HG03439 (cell line): ENCODE results near the gene PTPA.

Source experiments
- ATAC-seq: cut with Tn5 transposase; IDR thresholded peaks from one replicate; pipeline ENCODE4 v1.9.1; 2021; ENCODE audit warnings: mild to moderate bottlenecking, moderate library complexity; ENCODE audit not compliant: unreplicated experiment

PTPA gene

GRCh38 chr9:129110740-129111527 lies at the start of gene PTPA, which contains the start of gene CRAT:
TSS of gene PTPA (plus strand) at chr9:129111415. CDS start at chr9:129111601, 186 bp downstream.
TSS of gene CRAT (minus strand) at chr9:129110793. CDS start at chr9:129110509, 284 bp downstream.
- peak; percentile 73 for ATAC-seq

GRCh38 chr9:129063061-129063460 lies 48.2 kb upstream of the PTPA start:
- ATAC-seq: no peak

GRCh38 chr9:129064499-129064908 lies 46.7 kb upstream of the PTPA start:
- ATAC-seq: no peak

- no peak for ATAC-seq
Measured at GRCh38 chr9:129068110-129068509, 43.1 kb upstream of the PTPA start.

GRCh38 chr9:129068990-129069861 lies 42.0 kb upstream of the PTPA start:
- no peak for ATAC-seq

- ATAC-seq: no peak
Measured at GRCh38 chr9:129069862-129070641, 41.2 kb upstream of the PTPA start.

- ATAC-seq: no peak
Measured at GRCh38 chr9:129070696-129071525, 40.3 kb upstream of the PTPA start.

- no peak for ATAC-seq
Measured at GRCh38 chr9:129071526-129072126, 39.6 kb upstream of the PTPA start.

- no peak for ATAC-seq
Measured at GRCh38 chr9:129072171-129072570, 39.0 kb upstream of the PTPA start.

GRCh38 chr9:129073404-129073803 lies 37.8 kb upstream of the PTPA start:
- no peak for ATAC-seq

- ATAC-seq: no peak
Measured at GRCh38 chr9:129074106-129074505, 37.1 kb upstream of the PTPA start.

- ATAC-seq: no peak
Measured at GRCh38 chr9:129075996-129076639, 35.1 kb upstream of the PTPA start.

GRCh38 chr9:129076640-129077037 lies 34.6 kb upstream of the PTPA start:
- ATAC-seq: no peak

- no peak for ATAC-seq
Measured at GRCh38 chr9:129077236-129077635, 34.0 kb upstream of the PTPA start.

- no peak for ATAC-seq
Measured at GRCh38 chr9:129078691-129079503, 32.3 kb upstream of the PTPA start.

GRCh38 chr9:129079829-129080228 lies 31.4 kb upstream of the PTPA start:
- ATAC-seq: no peak

- no peak for ATAC-seq
Measured at GRCh38 chr9:129080298-129080600, 31.0 kb upstream of the PTPA start.

- ATAC-seq: peak; percentile 91
Measured at GRCh38 chr9:129080601-129081387, 30.4 kb upstream of the PTPA start, which contains the start of gene DOLPP1. TSS of gene DOLPP1 (plus strand) at chr9:129081111. CDS start at chr9:129081132, 21 bp downstream.
